OCI-M2 (cell line): ENCODE measurements around the gene AIG1.
"Not testable (repeated sequence)": the region's sequence is repeated elsewhere in the genome, so short reads cannot be mapped to it uniquely, and the experiment has no call there.

Source experiments
- DNase-seq: peaks from one replicate; lab custom pipeline; 2025; ENCODE audit not compliant: unreplicated experiment; lab: John Stamatoyannopoulos, UW

AIG1 gene

DNA sequence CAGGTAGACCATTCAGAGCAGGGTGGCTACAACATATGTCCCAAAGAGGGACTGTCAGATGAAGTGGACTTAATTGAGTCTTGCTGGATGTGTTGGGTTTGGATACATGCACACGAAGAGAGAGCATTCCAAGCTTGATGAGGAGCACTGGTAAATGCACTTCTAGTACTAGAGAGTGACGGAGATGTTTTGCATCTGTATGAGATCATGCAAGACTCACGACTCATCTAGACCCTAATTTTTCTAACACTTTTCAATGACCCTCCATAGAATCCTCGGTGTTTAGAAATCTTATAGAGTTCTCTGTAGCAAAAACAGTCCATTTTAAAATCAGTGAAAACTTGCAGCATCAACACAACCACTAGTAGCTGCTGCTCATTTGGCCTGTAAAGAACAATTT lies 4.8 kb upstream of the AIG1 start:
- no peak for DNase-seq

DNA sequence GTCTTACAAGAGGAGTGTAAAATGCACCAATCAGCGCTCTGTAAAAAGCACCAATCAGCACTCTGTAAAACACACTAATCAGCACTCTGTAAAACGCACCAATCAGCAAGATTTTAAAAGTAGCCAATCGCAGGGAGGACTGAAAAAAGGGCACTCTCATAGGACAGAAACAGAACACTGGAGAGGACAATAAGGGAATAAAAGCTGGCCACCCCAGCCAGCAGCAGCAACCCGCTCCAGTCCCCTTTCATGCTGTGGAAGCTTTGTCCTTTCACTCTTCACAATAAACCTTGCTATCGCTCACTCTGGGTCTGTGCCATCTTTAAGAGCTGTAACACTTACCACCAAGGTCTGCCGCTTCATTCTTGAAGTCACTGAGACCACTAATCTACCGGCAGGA lies 1.7 kb upstream of the AIG1 start:
- no peak for DNase-seq

- DNase-seq, result no peak
Observed at GRCh38 chr6:143059663-143060353, 881 bp upstream of the AIG1 start.

DNA sequence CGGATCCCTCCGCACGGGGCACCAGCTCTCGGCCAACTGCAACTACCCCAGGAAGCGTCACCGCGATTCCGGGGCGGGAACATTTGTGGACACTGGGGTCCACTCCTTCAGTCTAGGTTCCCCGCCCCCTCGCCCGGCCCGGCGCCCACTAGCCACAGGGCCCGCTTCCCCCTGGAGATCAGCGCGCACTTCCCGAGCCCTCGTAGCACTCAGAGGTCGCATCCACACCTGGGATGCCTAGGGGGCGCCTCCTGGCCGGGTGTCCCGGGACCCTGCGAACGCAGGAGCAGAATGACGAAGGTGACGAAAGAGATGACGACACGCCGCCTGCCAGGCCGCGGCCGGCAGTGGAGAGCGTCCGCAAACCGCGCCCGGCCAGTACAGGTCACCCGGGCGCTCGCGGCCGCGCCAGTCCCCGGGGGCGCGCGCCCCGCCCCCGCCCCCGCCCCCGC lies 309 bp upstream of the AIG1 start:
- no peak for DNase-seq

DNA sequence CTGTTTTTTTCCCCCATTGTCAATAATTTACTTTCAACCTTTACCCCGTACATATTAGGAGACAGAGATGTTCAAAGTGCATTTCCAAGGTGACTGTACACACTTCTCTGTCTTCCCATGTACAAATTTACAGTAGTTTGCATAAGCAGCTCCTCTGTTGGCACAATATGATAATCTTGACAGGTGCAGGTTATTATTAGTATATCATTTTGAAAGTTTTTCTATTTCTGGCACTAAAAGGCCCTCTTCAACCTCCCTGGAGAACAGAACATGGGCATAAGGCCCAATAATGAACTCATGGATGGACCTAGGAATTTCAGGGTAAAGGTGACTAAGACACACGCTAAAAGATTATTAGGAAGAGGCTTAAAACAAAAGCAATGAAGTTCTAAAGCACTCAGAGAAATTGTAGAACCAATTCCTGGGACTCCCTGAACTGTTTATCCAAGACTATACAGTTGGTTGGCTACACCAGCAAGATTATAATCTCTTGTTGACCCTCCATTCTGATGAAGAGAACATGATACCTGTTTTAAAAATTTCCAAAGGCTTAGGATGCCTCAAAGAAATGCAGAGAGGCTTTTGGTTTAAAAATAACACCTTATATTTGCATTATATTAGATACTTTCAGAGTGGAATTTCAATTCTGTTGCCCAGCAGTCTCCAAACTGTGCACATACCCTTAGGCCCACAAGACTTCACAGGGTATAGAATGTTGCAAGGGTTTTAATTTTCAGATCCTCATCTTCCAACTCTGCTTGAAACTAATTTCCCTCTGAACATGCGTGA lies 1.1 kb downstream of the AIG1 start:
- DNase-seq, result no peak

DNA sequence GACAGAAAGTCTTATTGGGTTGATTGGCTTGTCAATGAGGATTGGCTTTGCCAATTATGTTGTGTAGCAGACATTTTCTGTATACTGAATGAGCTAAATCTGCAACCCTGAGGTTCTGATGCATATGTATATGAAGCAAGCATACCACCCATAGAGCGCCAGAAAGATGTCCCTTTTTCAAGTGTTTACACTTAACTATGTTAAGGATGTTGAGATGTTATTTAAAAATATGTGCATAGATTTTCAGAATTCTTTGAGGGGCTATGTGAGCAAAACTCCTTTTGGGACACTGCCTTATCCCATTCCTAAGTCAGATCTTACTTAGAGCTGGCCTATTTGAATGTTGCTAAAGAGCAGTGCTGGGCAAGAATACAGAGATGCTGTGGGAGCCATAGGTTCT lies 1.9 kb downstream of the AIG1 start:
- no peak for DNase-seq

DNA sequence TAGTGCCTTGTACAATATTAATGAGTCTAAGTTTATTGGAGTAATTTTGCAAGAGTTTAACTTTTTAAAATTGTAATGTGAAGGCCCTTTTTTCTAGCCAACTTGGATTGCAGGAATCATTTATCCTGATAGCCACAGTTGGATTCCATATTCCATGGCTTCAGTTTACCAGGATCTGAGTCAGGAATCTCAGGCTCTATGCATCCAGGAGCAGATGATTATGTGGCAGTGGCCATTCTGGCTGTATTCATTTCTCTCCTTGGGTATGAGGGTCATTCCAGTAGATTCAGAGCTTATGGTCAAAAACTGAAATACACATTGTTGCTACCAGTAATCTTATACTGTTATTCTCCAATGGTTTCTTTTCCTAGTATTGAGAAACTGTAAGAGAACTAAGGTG lies 2.9 kb downstream of the AIG1 start:
- DNase-seq, result no peak

DNA sequence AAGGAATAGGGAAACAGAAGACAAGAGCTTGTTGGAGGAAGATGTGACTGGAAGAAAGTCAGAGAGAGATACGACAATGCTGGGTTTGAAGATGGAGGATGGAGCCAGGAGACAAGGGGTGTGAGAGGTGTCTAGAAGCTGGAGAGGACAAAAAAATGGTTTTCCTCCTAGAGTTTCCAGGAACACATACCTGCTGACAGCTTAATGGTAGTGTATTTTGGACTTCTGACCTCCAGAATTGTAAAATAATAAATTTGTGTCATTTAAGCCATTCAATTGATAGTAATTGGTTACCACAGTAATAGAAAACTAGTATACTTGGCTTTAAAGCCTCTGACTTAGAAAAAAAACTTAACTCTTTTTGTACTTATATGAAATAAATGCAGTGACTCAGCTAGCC lies 3.6 kb downstream of the AIG1 start:
- DNase-seq, result no peak

- no peak for DNase-seq
Observed at GRCh38 chr6:143064951-143065683, 4.4 kb downstream of the AIG1 start.

- DNase-seq, result no peak
Observed at GRCh38 chr6:143068001-143068400, 7.3 kb downstream of the AIG1 start.

DNA sequence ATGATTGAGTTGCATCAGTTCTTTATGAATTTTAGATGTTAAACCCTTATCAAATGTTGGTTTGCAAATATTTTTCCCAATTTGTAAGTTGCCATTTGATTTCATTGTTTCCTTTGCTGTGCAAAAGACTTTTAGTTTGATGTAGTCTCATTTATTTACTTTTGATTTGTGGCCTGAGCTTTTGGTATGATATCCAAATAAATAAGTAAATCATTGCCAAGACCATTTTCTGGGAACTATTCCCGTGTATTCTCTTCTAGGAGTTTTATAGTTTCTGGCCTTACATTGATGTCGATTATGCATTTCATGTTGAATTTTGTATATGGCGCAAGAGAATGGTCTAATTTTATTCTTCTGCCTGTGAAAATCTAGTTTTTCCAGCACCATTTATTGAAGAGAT lies 13.4 kb downstream of the AIG1 start:
- DNase-seq, result no peak

DNA sequence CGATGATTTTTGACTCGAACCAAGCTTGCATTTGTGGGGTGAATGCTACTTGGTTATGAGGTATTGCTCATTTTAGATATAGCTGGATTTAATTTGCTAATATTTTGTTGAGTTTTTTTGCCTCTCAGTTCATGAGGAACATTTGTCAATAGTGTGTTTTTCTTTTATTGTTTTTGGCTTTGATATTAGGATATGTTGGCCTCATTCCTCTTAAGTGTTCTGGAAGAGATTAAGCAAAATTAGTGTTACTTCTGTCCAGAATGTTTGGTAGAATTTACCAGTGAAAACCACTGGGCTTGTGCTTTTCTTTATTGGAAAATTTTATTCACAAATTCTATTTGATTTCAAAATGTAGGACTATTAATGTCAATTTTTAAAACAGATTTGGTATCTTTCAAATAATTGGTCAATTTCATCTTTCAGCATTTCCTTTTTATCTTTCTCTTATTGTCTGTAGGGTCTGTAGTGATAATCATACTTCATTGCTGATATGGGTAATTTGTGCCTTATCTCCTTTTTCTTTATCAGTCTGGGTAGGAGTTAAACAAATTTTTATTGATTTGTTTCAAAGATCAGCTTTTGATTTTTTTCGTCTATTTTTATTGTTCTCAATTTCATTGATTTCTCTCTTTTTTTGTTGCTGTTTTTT lies 14.1 kb downstream of the AIG1 start:
- DNase-seq, result no peak

GRCh38 chr6:143078468-143079324 lies 18.0 kb downstream of the AIG1 start:
- DNase-seq, result no peak

- no peak for DNase-seq
Observed at GRCh38 chr6:143079325-143079640, 18.6 kb downstream of the AIG1 start.

GRCh38 chr6:143082274-143082673 lies 21.6 kb downstream of the AIG1 start:
- not testable (repeated sequence) for DNase-seq

- not testable (repeated sequence) for DNase-seq
Observed at GRCh38 chr6:143084019-143084418, 23.3 kb downstream of the AIG1 start.

DNA sequence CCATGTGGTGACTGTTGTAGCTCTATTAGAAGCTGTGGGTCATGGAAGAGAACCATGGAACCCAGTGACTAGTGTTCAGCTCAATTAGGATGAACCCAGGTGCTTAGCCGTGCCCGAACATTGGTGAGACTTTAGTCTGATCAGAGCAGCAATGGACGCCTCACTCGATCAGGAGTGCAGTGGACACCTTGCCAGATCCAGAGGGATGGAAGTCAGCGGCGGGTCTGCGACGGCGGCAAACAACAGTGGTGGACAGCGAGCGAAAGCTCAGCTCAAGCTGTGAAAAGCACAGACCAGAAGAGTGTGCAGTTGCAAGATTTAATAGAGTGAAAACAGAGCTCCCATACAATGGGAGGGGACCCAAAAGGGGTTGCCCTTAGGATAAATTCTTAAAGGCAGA lies 26.6 kb downstream of the AIG1 start:
- DNase-seq, result not testable (repeated sequence)

- no peak for DNase-seq
Observed at GRCh38 chr6:143087856-143088255, 27.2 kb downstream of the AIG1 start.

GRCh38 chr6:143090314-143091044 lies 29.8 kb downstream of the AIG1 start:
- no peak for DNase-seq

- no peak for DNase-seq
Observed at GRCh38 chr6:143092768-143093167, 32.1 kb downstream of the AIG1 start.
